Upper lobe of right lung (tissue), 1 donor: ENCODE measurements around the gene SLC41A3. TPM values are rescaled to one million over a fixed set of nuclear protein-coding genes. Genes with fewer than 3 reads are reported as not detected.

ENCODE experiments used
- ATAC-seq: fragments of 200-7000 bp; cut with Tn5 transposase; one replicate; pipeline ENCODE4 v1.9.1; 2020; ENCODE audit warnings: mild to moderate bottlenecking, moderate library complexity
- DNase-seq: peaks from one replicate; pipeline ENCODE4 v3.0.0-alpha.2; 2020
- H3K27ac ChIP-seq: fragments of 200-600 bp; one replicate; pipeline ENCODE4 v1.8.0; 2022
- H3K27me3 ChIP-seq: fragments of 200-600 bp; one replicate; pipeline ENCODE4 v1.8.0; 2022; ENCODE audit warnings: mild to moderate bottlenecking
- H3K36me3 ChIP-seq: fragments of 200-600 bp; one replicate; pipeline ENCODE4 v1.8.0; 2022
- H3K4me1 ChIP-seq: fragments of 200-600 bp; one replicate; pipeline ENCODE4 v1.8.0; 2022
- H3K4me3 ChIP-seq: fragments of 200-600 bp; one replicate; pipeline ENCODE4 v1.8.0; 2022; ENCODE audit warnings: mild to moderate bottlenecking
- H3K9me3 ChIP-seq: fragments of 200-600 bp; one replicate; pipeline ENCODE4 v1.8.0; 2022
- intact Hi-C: fragments of 100-400 bp; cut with DNase I; formaldehyde crosslinking; loops from one replicate; pipeline ENCODE4 v1.11.0; 2022
- total RNA-seq: library from RNA; stranded (reverse); fragmentation: NEBNext Ultra II Directional; extraction: Animal tissue kit (Norgen Biotek cat#: 25700); gene quantifications from one replicate; pipeline ENCODE4 v1.2.1, GENCODE V29; 2021
- TF ChIP-seq, protein P1 (sequence below): fragments of 200-600 bp; IDR thresholded peaks from one replicate; pipeline ENCODE4 v1.8.0; 2022; ENCODE audit warnings: antibody characterized with exemption
- donor health status: DM: no; HTN: yes; CAD: no; lungs with severe emphysema.

SLC41A3 gene
- total RNA-seq, 1 donor from 2014 or later = 30.8 TPM

DNA sequence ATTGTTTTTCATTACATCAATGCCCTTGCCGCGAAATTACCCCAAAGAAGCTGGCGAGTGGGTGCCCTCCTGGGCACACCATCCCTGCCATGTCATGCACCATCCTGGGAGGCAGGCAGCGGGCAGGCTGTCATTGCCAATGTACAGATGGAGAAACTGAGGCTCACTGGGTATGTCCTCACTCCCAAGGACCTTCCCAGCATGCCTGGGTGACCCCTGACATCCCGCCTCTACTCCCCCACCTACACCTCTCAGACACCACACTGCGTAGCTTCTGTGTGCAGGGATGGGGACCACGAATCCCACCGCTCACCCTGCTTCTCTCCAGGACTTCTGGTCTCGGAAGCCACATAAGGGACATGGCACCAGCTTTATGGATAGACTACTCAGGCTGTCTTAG, 41.0 kb upstream of the SLC41A3 start:
- H3K9me3 ChIP-seq = no peaks in the 10 kb centered on the region
- ATAC-seq (no peak), DNase-seq (no peak)
- H3K27ac ChIP-seq = no peak overlapping the region
- H3K27me3 ChIP-seq = no peaks in the 10 kb centered on the region
- H3K4me1 ChIP-seq = peaks cover 10% of the 10 kb centered on the region
- intact Hi-C loops = no loop called here
- no peak overlapping the region for H3K4me3 ChIP-seq
- TF ChIP-seq, protein P1, sequence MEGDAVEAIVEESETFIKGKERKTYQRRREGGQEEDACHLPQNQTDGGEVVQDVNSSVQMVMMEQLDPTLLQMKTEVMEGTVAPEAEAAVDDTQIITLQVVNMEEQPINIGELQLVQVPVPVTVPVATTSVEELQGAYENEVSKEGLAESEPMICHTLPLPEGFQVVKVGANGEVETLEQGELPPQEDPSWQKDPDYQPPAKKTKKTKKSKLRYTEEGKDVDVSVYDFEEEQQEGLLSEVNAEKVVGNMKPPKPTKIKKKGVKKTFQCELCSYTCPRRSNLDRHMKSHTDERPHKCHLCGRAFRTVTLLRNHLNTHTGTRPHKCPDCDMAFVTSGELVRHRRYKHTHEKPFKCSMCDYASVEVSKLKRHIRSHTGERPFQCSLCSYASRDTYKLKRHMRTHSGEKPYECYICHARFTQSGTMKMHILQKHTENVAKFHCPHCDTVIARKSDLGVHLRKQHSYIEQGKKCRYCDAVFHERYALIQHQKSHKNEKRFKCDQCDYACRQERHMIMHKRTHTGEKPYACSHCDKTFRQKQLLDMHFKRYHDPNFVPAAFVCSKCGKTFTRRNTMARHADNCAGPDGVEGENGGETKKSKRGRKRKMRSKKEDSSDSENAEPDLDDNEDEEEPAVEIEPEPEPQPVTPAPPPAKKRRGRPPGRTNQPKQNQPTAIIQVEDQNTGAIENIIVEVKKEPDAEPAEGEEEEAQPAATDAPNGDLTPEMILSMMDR = no peak
- no peaks in the 10 kb centered on the region for H3K36me3 ChIP-seq

DNA sequence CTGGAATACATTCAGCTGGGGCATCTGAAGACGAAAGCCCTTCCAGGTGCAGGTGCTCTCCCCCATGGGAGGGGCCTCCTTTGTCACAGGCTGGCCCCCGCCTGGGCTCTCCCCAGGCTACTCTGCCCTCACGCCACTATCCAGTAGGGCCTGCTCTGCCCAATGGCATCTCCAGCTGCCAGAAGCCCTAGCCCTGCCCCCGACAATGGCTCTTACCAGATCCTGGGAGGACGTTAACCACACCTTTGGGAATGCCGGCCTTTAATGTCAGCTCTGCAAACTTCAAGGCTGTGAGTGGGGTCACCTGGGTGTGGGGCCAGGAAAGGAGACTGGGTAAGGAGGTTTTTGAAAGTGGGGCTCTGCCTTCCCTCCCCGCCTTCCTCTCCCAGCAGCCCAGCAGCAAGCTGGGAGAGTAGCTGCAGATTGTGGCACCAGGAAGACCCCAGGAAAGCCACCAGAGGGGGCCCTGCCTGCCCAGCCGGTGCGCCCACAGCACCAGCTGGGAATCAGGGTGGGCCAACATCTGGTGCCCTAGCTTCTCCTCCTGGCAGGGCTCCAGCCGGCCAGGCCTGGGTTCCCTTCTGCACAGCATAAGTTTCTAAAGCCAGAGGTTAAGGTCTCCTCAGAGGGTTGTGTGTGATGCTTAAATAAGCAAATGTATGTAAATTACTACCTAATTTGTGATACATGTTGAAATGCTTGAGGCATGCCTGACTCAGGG, 40.4 kb upstream of the SLC41A3 start:
- TF ChIP-seq, protein P1 = no peak

DNA sequence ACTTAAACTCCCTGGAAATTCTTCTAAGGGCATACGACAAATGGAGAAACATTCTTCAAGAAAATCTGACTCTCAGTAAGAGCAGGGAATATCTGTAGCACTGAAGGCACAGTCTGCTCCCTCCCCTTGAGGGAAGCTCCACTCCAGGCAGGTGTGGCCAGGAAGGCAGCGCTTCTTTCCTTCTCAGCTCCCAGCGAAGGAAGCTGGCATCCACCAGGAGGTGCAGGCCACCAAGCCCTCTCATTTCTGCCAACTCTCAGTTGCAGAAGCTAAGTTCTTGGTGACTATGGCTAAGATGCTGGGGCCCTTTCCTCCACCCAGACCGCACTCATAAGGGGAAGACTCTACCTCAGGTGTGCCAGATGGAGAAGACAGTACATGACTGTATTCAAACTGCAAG, 37.7 kb upstream of the SLC41A3 start:
- TF ChIP-seq, protein P1 = no peak
- no peaks in the 10 kb centered on the region for H3K27me3 ChIP-seq
- no peak overlapping the region for H3K4me3 ChIP-seq
- H3K27ac ChIP-seq = no peak overlapping the region
- intact Hi-C loops = no loop called here
- ATAC-seq (no peak), DNase-seq (no peak)
- H3K36me3 ChIP-seq = no peaks in the 10 kb centered on the region
- no peaks in the 10 kb centered on the region for H3K4me1 ChIP-seq
- no peaks in the 10 kb centered on the region for H3K9me3 ChIP-seq

More for the DNA sequence above, 40.4 kb upstream of the SLC41A3 start:
- no peaks in the 10 kb centered on the region for H3K27me3 ChIP-seq
- intact Hi-C loops = no loop called here
- no peaks in the 10 kb centered on the region for H3K36me3 ChIP-seq
- H3K4me1 ChIP-seq = peaks cover 5% of the 10 kb centered on the region
- no peak overlapping the region for H3K4me3 ChIP-seq
- DNase-seq (peak; percentile 51), ATAC-seq (no peak)
- H3K9me3 ChIP-seq = no peaks in the 10 kb centered on the region
- H3K27ac ChIP-seq = no peak overlapping the region

- TF ChIP-seq, protein P1 = no peak
- Histone ChIP-seq H3K4me1 (no peaks in the 10 kb centered on the region), H3K27me3 (no peaks in the 10 kb centered on the region), H3K9me3 (no peaks in the 10 kb centered on the region), H3K4me3 (no peak overlapping the region), H3K36me3 (no peaks in the 10 kb centered on the region), H3K27ac (no peak overlapping the region)
- no peak for DNase-seq
- ATAC-seq = no peak
- intact Hi-C loops = no loop called here
These were observed 37.1 kb upstream of the SLC41A3 start for GRCh38 chr3:126121074-126121473.

- Histone ChIP-seq H3K27me3 (no peaks in the 10 kb centered on the region), H3K36me3 (no peaks in the 10 kb centered on the region), H3K4me1 (no peaks in the 10 kb centered on the region), H3K9me3 (no peaks in the 10 kb centered on the region), H3K4me3 (no peak overlapping the region), H3K27ac (no peak overlapping the region)
- DNase-seq (no peak), ATAC-seq (no peak)
- TF ChIP-seq, protein P1 = no peak
- intact Hi-C loops = no loop called here
These were observed 36.1 kb upstream of the SLC41A3 start for GRCh38 chr3:126119976-126120375.
